Lung (tissue), 12 donors: ENCODE data around the gene GLRX2. TPM values are rescaled to one million over a fixed set of nuclear protein-coding genes. Genes with fewer than 3 reads are reported as not detected.
A peak's percentile ranks its signal among the peaks of the same experiment; 100 is the strongest.

Experiments used
- ATAC-seq: fragments of 200-7000 bp; cut with Tn5 transposase; one replicate; pipeline ENCODE4 v1.9.1; 2020; ENCODE audit warnings: moderate number of reproducible peaks; ENCODE audit not compliant: insufficient read depth, low FRiP score
- DNase-seq, 3 donors: peaks; one replicate each; pipeline ENCODE4 v3.0.0-alpha.2; 2013 to 2017
- H3K27ac ChIP-seq, 2 donors: one replicate each; pipeline ENCODE4 v1.5.1; 2013; ENCODE audit warnings: mild to moderate bottlenecking in 2 of 2, moderate library complexity in 2 of 2, control low read depth in 1 of 2, inconsistent platforms in 1 of 2, low read depth in 1 of 2, low read length in 1 of 2
- H3K27me3 ChIP-seq, 3 donors: one replicate each; pipeline ENCODE4 v1.5.1; 2013; ENCODE audit warnings: low read length in 2 of 3; ENCODE audit not compliant: control insufficient read depth in 3 of 3, insufficient read depth in 3 of 3
- H3K36me3 ChIP-seq, 4 donors: one replicate each; pipeline ENCODE4 v1.5.1; 2013; ENCODE audit warnings: low read length in 4 of 4, mild to moderate bottlenecking in 1 of 4, moderate library complexity in 1 of 4; ENCODE audit not compliant: control insufficient read depth in 4 of 4, insufficient read depth in 4 of 4
- H3K4me1 ChIP-seq, 5 donors: one replicate each; pipeline ENCODE4 v1.5.1; 2013; ENCODE audit warnings: low read length in 5 of 5, mild to moderate bottlenecking in 2 of 5, moderate library complexity in 1 of 5; ENCODE audit not compliant: control insufficient read depth in 5 of 5, insufficient read depth in 5 of 5
- H3K4me3 ChIP-seq: one replicate; pipeline ENCODE4 v1.5.1; 2013; ENCODE audit warnings: mild to moderate bottlenecking, control low read depth, moderate library complexity
- H3K9ac ChIP-seq, 2 donors: one replicate each; pipeline ENCODE4 v1.5.1; 2013; ENCODE audit warnings: low read length in 2 of 2, control low read depth in 1 of 2; ENCODE audit not compliant: insufficient read depth in 1 of 2
- H3K9me3 ChIP-seq, 4 donors: one replicate each; pipeline ENCODE4 v1.5.1; 2013; ENCODE audit warnings: low read length in 3 of 4, mild to moderate bottlenecking in 1 of 4, moderate library complexity in 1 of 4; ENCODE audit not compliant: control insufficient read depth in 4 of 4, insufficient read depth in 3 of 4
- WGBS, 2 donors: extraction: QIAGEN DNeasy Blood & Tissue Kit; methylation state at CpG; one replicate each; pipeline ENCODE4 v1.1.7; 2013; 5-methylcytosine and 5-hydroxymethylcytosine counted together
- polyA plus RNA-seq, 2 donors: library from polyadenylated mRNA; stranded (reverse); fragments of 200-250 nt; gene quantifications; one replicate each; pipeline ENCODE4 v1.2.1, GENCODE V29; 2013
- total RNA-seq, 2 donors: library from RNA; depleted of rRNA in 1 of 2; stranded (reverse); fragments of >200 nt in 1 of 2; gene quantifications; one replicate each; pipeline ENCODE4 v1.2.1, GENCODE V29; 2014 to 2021
- TF ChIP-seq, protein P1 (sequence below): IDR thresholded peaks from 2 replicates; pipeline ENCODE4 v1.5.1; 2012; ENCODE audit warnings: mild to moderate bottlenecking; ENCODE audit errors: control extremely low read depth, extremely low read depth
- donor health status: control.
- donor health status: control.
- donor health status: Bipolar disorder and iron deficiency.
- donor health status: healthy.
- donor health status: DM: yes; HTN: yes; CAD: no.

GLRX2 gene
- total and polyA plus RNA-seq, 4 donors, result 6.3 to 19.6 (median 15.1) TPM

DNA sequence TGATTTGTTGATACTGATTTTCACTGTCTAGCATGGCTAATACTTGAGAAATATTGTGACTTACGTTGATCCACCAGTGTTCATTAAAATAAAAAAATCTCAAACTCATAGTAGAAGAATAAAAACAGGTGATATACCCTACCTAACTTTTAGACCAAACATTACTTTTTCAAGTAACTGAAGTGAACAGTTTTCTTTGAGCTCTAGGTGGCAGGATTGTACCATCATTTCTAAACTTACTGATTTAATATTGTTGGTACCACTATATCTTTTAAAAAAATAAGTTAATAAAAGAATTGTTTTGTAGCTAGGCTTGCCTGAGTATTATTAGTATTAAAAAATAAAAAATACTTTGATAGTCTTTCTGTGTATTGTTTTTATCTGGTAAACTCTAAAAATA is 38.1 kb upstream of the GLRX2 start:
- peaks cover 0 to 7% (median 0%) of the 10 kb centered on the region in 5 donors for H3K4me1 ChIP-seq
- H3K36me3 ChIP-seq, result peaks cover 11 to 32% (median 25%) of the 10 kb centered on the region in 4 donors
- H3K4me3 ChIP-seq, result no peak overlapping the region
- H3K9ac ChIP-seq, result no peak overlapping the region
- H3K27ac ChIP-seq, result no peak overlapping the region
- no peaks in the 10 kb centered on the region for H3K27me3 ChIP-seq
- DNase-seq, result peak in 2 of 3 donors; percentile 57 to 69
- no peak for ATAC-seq
- TF ChIP-seq, protein P1, sequence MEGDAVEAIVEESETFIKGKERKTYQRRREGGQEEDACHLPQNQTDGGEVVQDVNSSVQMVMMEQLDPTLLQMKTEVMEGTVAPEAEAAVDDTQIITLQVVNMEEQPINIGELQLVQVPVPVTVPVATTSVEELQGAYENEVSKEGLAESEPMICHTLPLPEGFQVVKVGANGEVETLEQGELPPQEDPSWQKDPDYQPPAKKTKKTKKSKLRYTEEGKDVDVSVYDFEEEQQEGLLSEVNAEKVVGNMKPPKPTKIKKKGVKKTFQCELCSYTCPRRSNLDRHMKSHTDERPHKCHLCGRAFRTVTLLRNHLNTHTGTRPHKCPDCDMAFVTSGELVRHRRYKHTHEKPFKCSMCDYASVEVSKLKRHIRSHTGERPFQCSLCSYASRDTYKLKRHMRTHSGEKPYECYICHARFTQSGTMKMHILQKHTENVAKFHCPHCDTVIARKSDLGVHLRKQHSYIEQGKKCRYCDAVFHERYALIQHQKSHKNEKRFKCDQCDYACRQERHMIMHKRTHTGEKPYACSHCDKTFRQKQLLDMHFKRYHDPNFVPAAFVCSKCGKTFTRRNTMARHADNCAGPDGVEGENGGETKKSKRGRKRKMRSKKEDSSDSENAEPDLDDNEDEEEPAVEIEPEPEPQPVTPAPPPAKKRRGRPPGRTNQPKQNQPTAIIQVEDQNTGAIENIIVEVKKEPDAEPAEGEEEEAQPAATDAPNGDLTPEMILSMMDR, result no peak
- no peaks in the 10 kb centered on the region for H3K9me3 ChIP-seq
- WGBS, 2 donors, result 79 to 97% methylated on average over 1 of the region's 1 CpG

DNA sequence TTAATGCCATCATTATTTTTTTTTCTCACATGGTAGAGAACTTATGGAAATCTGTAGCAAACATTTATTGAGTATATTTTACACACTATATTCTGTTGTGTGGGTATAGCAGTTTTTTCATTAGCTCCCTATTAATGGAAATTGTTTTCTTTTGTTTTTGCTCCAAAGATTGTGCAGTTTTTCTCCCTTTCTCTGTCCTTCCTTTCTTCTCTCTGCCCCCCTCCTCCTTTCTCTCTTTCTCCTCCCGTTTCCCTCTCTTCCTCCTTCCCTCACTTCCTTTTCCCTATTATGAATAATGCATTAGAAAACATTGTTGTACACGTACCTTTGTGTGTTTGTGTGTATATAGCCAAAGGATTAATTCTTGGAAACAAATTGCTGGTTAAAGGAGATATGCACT is 37.2 kb upstream of the GLRX2 start:
- H3K4me3 ChIP-seq, result no peak overlapping the region
- TF ChIP-seq, protein P1, result no peak
- no peaks in the 10 kb centered on the region for H3K27me3 ChIP-seq
- DNase-seq (no peak), ATAC-seq (no peak)
- WGBS, 2 donors, result 49 to 52% methylated on average over 2 of the region's 2 CpGs
- H3K27ac ChIP-seq, result no peak overlapping the region
- no peaks in the 10 kb centered on the region for H3K9me3 ChIP-seq
- H3K4me1 ChIP-seq, result peaks cover 0 to 7% (median 0%) of the 10 kb centered on the region in 5 donors
- H3K36me3 ChIP-seq, result peaks cover 8 to 36% (median 24%) of the 10 kb centered on the region in 4 donors
- H3K9ac ChIP-seq, result no peak overlapping the region

DNA sequence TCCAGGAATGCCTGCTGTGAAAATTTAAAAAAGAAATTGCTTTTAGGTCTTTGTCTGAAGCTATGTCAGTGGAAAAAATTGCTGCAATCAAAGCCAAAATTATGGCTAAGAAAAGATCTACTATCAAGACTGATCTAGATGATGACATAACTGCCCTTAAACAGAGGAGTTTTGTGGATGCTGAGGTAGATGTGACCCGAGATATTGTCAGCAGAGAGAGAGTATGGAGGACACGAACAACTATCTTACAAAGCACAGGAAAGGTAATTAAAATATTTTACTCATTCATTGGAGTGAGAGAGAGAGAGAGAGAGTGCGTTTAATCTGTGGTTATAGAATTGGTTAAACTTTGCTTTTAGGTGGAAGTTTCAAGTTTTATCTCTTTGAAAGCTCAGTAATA is 36.6 kb upstream of the GLRX2 start:
- H3K4me3 ChIP-seq, result no peak overlapping the region
- H3K36me3 ChIP-seq, result peaks cover 8 to 36% (median 23%) of the 10 kb centered on the region in 4 donors
- no peaks in the 10 kb centered on the region for H3K9me3 ChIP-seq
- ATAC-seq (no peak), DNase-seq (no peak)
- no peak overlapping the region for H3K27ac ChIP-seq
- WGBS, 2 donors, result 81 to 82% methylated on average over 3 of the region's 3 CpGs
- TF ChIP-seq, protein P1, result no peak
- no peaks in the 10 kb centered on the region for H3K27me3 ChIP-seq
- peaks cover 0 to 7% (median 0%) of the 10 kb centered on the region in 5 donors for H3K4me1 ChIP-seq
- no peak overlapping the region for H3K9ac ChIP-seq

DNA sequence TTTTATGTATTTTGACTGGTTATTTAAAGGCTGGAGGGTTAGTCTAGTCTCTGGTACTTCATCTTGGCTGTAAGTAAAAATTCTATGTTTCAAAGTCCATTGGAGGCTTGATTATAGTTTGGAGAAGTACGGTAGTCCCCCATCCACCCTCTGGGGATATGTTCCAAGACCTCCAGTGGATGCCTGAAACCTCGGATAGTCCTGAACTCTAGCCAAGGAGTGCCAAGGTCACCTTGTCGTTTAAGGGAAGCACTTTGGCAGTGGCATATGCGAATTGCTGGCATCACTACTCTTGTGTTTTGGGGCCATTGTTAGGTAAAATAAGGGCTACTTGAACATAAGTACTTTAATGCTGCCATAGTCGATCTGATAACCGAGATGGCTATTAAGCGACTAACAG is 35.0 kb upstream of the GLRX2 start:
- TF ChIP-seq, protein P1, result no peak
- 76 to 92% methylated on average over 7 of the region's 7 CpGs for WGBS, 2 donors
- H3K36me3 ChIP-seq, result peaks cover 9 to 36% (median 22%) of the 10 kb centered on the region in 4 donors
- no peak for DNase-seq
- no peak overlapping the region for H3K4me3 ChIP-seq
- no peak overlapping the region for H3K9ac ChIP-seq
- no peak overlapping the region for H3K27ac ChIP-seq
- ATAC-seq, result no peak
- peaks cover 0 to 7% (median 0%) of the 10 kb centered on the region in 5 donors for H3K4me1 ChIP-seq
- H3K9me3 ChIP-seq, result no peaks in the 10 kb centered on the region
- H3K27me3 ChIP-seq, result no peaks in the 10 kb centered on the region
